ENCODE results near the gene PRAMEF1.
"Not testable (repeated sequence)": the region's sequence is repeated elsewhere in the genome, so short reads cannot be mapped to it uniquely, and the experiment has no call there.

GRCh38 chr1:12783783-12784182 is 7.4 kb upstream of the PRAMEF1 start:
- TF ChIP-seq POLR2A (IDR thresholded peaks at IDR 0.05; ENCODE audit: low read depth, low read length); TAF1 (IDR thresholded peaks at IDR 0.05; ENCODE audit: borderline replicate concordance, low read depth, low read length); POLR2AphosphoS5 (IDR thresholded peaks at IDR 0.05; ENCODE audit: low read depth, low read length): not testable (repeated sequence)
